Measurements from ENCODE around the gene ZNF19. TPM values are rescaled to one million over a fixed set of nuclear protein-coding genes. Genes with fewer than 3 reads are reported as not detected.
"Not testable (repeated sequence)": the region's sequence is repeated elsewhere in the genome, so short reads cannot be mapped to it uniquely, and the experiment has no call there.

The ZNF19 gene
- total RNA-seq, 1 experiment from 2014 or later: 2.6 TPM

DNA sequence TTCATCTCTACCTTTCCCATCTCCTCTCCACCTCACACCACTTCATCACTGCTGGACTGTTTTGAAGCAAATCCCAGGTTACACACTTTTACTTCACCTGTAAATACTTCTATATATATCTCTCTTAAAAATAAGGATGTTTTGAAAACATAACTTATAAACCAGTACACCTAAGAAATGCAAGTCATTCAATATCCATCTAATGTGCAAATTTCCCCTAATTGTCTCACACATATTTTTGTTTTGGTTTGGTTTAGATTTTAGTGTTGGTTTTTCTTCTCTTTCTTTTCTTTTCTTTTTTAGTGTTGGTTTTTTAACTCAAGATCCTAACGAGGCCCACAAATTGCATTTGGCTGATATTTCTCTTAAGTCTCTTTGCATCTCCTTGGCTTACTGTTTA, 17.9 kb upstream of the ZNF19 start:
- TF ChIP-seq, protein P1, sequence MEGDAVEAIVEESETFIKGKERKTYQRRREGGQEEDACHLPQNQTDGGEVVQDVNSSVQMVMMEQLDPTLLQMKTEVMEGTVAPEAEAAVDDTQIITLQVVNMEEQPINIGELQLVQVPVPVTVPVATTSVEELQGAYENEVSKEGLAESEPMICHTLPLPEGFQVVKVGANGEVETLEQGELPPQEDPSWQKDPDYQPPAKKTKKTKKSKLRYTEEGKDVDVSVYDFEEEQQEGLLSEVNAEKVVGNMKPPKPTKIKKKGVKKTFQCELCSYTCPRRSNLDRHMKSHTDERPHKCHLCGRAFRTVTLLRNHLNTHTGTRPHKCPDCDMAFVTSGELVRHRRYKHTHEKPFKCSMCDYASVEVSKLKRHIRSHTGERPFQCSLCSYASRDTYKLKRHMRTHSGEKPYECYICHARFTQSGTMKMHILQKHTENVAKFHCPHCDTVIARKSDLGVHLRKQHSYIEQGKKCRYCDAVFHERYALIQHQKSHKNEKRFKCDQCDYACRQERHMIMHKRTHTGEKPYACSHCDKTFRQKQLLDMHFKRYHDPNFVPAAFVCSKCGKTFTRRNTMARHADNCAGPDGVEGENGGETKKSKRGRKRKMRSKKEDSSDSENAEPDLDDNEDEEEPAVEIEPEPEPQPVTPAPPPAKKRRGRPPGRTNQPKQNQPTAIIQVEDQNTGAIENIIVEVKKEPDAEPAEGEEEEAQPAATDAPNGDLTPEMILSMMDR (conservative IDR thresholded peaks at IDR 0.05; ENCODE audit: low read depth, low read length): no peak
- TF ChIP-seq EZH2 (IDR thresholded peaks at IDR 0.05; ENCODE audit: borderline replicate concordance, low read depth, low read length, poor library complexity, severe bottlenecking): no peak
- no peak overlapping the region for H3K27ac ChIP-seq (ENCODE audit: low read depth, low read length, poor library complexity, severe bottlenecking)
- H3K36me3 ChIP-seq (ENCODE audit: insufficient read depth, low read length, poor library complexity, severe bottlenecking): no peaks in the 10 kb centered on the region
- H3K4me1 ChIP-seq (ENCODE audit: insufficient read depth, low read length, poor library complexity, severe bottlenecking): no peaks in the 10 kb centered on the region
- H3K4me3 ChIP-seq (ENCODE audit: low read depth, low read length, poor library complexity, severe bottlenecking): no peak overlapping the region
- BruUV-seq (replicated peaks): no TSS peak
- DNase-seq (ENCODE audit: low spot score): no peak
- H3K27me3 ChIP-seq (replicated peaks; ENCODE audit: insufficient read depth, low read depth, low read length, poor library complexity): peaks cover 21% of the 10 kb centered on the region
- intact Hi-C loops (cut with micrococcal nuclease; ENCODE audit: unreplicated experiment): no loop called here
- no peaks in the 10 kb centered on the region for H3K9me3 ChIP-seq (ENCODE audit: low read depth, low read length, poor library complexity, severe bottlenecking)
- CTCF ChIA-PET: no interaction called here
- POLR2A ChIA-PET (ENCODE audit: low non-redundant PET): no interaction called here

DNA sequence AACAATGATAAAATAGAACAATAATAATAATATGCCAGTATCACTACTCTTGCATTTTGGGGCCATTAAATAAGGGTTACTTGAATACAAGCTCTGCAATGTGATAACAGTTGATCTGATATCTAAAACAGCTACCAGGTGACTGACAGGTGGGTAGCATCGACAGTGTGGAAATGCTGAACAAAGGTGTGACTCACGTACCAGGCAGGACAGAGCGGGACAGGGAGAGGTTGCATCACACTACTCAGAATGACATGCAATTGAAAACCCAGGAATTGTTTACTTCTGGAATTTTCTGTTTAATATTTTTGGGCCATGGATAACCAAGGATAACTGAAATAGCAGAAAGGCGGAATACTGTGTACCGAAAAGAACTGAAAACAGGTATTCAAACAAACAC, 15.8 kb upstream of the ZNF19 start:
- no peak overlapping the region for H3K4me3 ChIP-seq (ENCODE audit: low read depth, low read length, poor library complexity, severe bottlenecking)
- no peak for TF ChIP-seq EZH2 (IDR thresholded peaks at IDR 0.05; ENCODE audit: borderline replicate concordance, low read depth, low read length, poor library complexity, severe bottlenecking)
- TF ChIP-seq, protein P1 (conservative IDR thresholded peaks at IDR 0.05; ENCODE audit: low read depth, low read length): no peak
- H3K27ac ChIP-seq (ENCODE audit: low read depth, low read length, poor library complexity, severe bottlenecking): no peak overlapping the region
- ChIA-PET POLR2A (ENCODE audit: low non-redundant PET) (no interaction called here), CTCF (no interaction called here)
- BruUV-seq (replicated peaks): no TSS peak
- H3K27me3 ChIP-seq (replicated peaks; ENCODE audit: insufficient read depth, low read depth, low read length, poor library complexity): peaks cover 21% of the 10 kb centered on the region
- no peaks in the 10 kb centered on the region for H3K36me3 ChIP-seq (ENCODE audit: insufficient read depth, low read length, poor library complexity, severe bottlenecking)
- H3K9me3 ChIP-seq (ENCODE audit: low read depth, low read length, poor library complexity, severe bottlenecking): no peaks in the 10 kb centered on the region
- no peak for DNase-seq (ENCODE audit: low spot score)
- no peaks in the 10 kb centered on the region for H3K4me1 ChIP-seq (ENCODE audit: insufficient read depth, low read length, poor library complexity, severe bottlenecking)
- intact Hi-C loops (cut with micrococcal nuclease; ENCODE audit: unreplicated experiment): no loop called here

DNA sequence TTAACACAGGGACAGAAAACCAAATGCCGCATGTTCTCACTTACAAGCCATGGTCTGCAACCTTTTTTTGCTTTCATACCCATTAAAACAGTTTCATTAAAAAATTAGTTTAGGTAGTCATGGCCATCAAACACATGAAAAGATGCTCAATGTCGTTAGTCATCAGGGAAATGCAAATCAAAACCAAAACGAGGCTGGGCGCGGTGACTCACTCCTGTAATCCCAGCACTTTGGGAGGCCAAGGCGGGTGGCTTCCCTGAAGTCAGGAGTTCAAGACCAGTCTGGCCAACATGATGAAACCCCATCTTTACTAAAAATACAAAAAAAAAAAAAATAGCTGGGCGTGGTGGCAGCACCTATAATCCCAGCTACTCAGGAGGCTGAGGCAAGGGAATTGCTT, 14.9 kb upstream of the ZNF19 start:
- H3K9me3 ChIP-seq (ENCODE audit: low read depth, low read length, poor library complexity, severe bottlenecking); H3K4me1 ChIP-seq (ENCODE audit: insufficient read depth, low read length, poor library complexity, severe bottlenecking); H3K36me3 ChIP-seq (ENCODE audit: insufficient read depth, low read length, poor library complexity, severe bottlenecking); BruUV-seq (replicated peaks); POLR2A ChIA-PET (ENCODE audit: low non-redundant PET); DNase-seq (ENCODE audit: low spot score); H3K27ac ChIP-seq (ENCODE audit: low read depth, low read length, poor library complexity, severe bottlenecking); intact Hi-C loops (cut with micrococcal nuclease; ENCODE audit: unreplicated experiment); CTCF ChIA-PET; H3K4me3 ChIP-seq (ENCODE audit: low read depth, low read length, poor library complexity, severe bottlenecking): not testable (repeated sequence)
- peaks cover 21% of the 10 kb centered on the region for H3K27me3 ChIP-seq (replicated peaks; ENCODE audit: insufficient read depth, low read depth, low read length, poor library complexity)

DNA sequence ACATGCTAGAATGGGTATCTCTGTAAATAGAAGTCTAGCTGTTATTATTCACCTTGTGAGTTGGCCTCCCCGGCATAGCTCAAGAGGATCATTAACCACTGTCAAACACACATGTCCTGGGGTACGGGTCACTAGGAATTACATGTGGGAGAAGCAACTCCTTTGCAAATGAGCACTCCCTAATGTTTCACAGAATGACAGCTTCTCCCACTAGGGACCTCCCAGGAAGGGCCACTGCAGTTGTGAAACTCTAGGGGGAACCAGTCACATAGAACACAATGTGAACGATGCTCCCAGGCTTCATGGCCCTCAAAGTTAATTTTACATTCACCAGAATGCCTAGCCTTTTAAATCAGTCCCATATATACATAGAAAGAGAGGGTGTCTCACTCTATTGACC, 12.4 kb upstream of the ZNF19 start:
- no peak overlapping the region for H3K4me3 ChIP-seq (ENCODE audit: low read depth, low read length, poor library complexity, severe bottlenecking)
- ChIA-PET CTCF (interaction anchor here (2.1 kb wide), 1 partner anchor 110 kb away, joined by 8 read pairs; no protein-coding TSS in a partner anchor), POLR2A (ENCODE audit: low non-redundant PET) (no interaction called here)
- intact Hi-C loops (cut with micrococcal nuclease; ENCODE audit: unreplicated experiment): no loop called here
- H3K9me3 ChIP-seq (ENCODE audit: low read depth, low read length, poor library complexity, severe bottlenecking): no peaks in the 10 kb centered on the region
- DNase-seq (ENCODE audit: low spot score): no peak
- H3K27ac ChIP-seq (ENCODE audit: low read depth, low read length, poor library complexity, severe bottlenecking): no peak overlapping the region
- H3K36me3 ChIP-seq (ENCODE audit: insufficient read depth, low read length, poor library complexity, severe bottlenecking): no peaks in the 10 kb centered on the region
- peaks cover 10% of the 10 kb centered on the region for H3K27me3 ChIP-seq (replicated peaks; ENCODE audit: insufficient read depth, low read depth, low read length, poor library complexity)
- TF ChIP-seq EZH2 (IDR thresholded peaks at IDR 0.05; ENCODE audit: borderline replicate concordance, low read depth, low read length, poor library complexity, severe bottlenecking): no peak
- TF ChIP-seq, protein P1 (conservative IDR thresholded peaks at IDR 0.05; ENCODE audit: low read depth, low read length): no peak
- H3K4me1 ChIP-seq (ENCODE audit: insufficient read depth, low read length, poor library complexity, severe bottlenecking): no peaks in the 10 kb centered on the region
- no TSS peak for BruUV-seq (replicated peaks)
